Esophagus (tissue), 2 donors: ENCODE data around the gene UFD1. TPM values are rescaled to one million over a fixed set of nuclear protein-coding genes. Genes with fewer than 3 reads are reported as not detected.

Experiments used
- H3K27ac ChIP-seq, 2 donors: one replicate each; pipeline ENCODE4 v1.5.1; 2013; ENCODE audit warnings: low read depth in 2 of 2, mild to moderate bottlenecking in 2 of 2, inconsistent platforms in 1 of 2, low read length in 1 of 2, moderate library complexity in 1 of 2
- H3K27me3 ChIP-seq, 2 donors: one replicate each; pipeline ENCODE4 v1.6.1; 2013; ENCODE audit warnings: low read length in 2 of 2, control low read depth in 1 of 2, mild to moderate bottlenecking in 1 of 2; ENCODE audit not compliant: insufficient read depth in 2 of 2, control insufficient read depth in 1 of 2
- H3K36me3 ChIP-seq, 2 donors: one replicate each; pipeline ENCODE4 v1.6.1; 2013; ENCODE audit warnings: low read length in 1 of 2; ENCODE audit not compliant: control insufficient read depth in 2 of 2, insufficient read depth in 2 of 2
- H3K4me1 ChIP-seq, 2 donors: one replicate each; pipeline ENCODE4 v1.6.1; 2013; ENCODE audit warnings: low read length in 1 of 2; ENCODE audit not compliant: control insufficient read depth in 2 of 2, insufficient read depth in 2 of 2
- H3K4me3 ChIP-seq, 2 donors: one replicate each; pipeline ENCODE4 v1.5.1; 2013; ENCODE audit warnings: low read length in 2 of 2, mild to moderate bottlenecking in 2 of 2, low read depth in 1 of 2, moderate library complexity in 1 of 2
- H3K9me3 ChIP-seq, 2 donors: one replicate each; pipeline ENCODE4 v1.6.1; 2013; ENCODE audit warnings: mild to moderate bottlenecking in 2 of 2, low read depth in 1 of 2, low read length in 1 of 2, moderate library complexity in 1 of 2; ENCODE audit not compliant: control insufficient read depth in 2 of 2, insufficient read depth in 1 of 2
- WGBS, 2 donors: extraction: QIAGEN DNeasy Blood & Tissue Kit; methylation state at CpG; one replicate each; pipeline ENCODE4 v1.1.7; 2013; 5-methylcytosine and 5-hydroxymethylcytosine counted together
- polyA plus RNA-seq, 2 donors: library from polyadenylated mRNA; stranded (reverse); fragments of 200-250 nt; gene quantifications; one replicate each; pipeline ENCODE4 v1.2.3, GENCODE V29; 2013
- donor health status: healthy with polysubstance abuse.
- donor health status: Bipolar disorder and iron deficiency.

Gene UFD1, protein sequence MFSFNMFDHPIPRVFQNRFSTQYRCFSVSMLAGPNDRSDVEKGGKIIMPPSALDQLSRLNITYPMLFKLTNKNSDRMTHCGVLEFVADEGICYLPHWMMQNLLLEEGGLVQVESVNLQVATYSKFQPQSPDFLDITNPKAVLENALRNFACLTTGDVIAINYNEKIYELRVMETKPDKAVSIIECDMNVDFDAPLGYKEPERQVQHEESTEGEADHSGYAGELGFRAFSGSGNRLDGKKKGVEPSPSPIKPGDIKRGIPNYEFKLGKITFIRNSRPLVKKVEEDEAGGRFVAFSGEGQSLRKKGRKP
- polyA plus RNA-seq, result 10 to 100 TPM; 59.7 to 78.3 TPM

DNA sequence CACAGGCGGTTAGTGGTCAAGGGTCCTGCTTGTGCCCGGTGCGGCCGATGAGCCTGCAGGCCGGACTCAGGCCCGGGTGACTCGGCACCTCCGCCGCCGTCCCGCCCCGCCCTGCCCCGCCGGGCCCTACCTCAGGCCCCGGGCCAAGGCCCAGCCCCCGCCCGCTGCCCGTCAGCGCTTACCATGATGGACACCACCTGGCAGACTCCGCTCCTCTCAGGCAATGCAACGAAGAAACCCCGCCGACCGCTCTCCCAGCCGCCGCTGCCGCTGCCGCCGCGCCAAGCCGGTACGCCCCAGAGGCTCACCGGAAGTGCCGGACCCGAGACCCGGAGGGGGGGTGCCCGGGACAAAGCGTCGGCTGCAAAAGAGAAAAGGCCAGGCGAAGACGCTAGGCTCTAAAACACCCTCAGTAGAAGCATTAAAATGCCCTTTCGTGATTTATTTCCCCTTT lies at the start of gene UFD1:
UFD1 (minus strand) TSS at position 293 of the 454 bp plus-strand sequence; CDS start at position 185, 108 bp downstream.
- H3K4me3 ChIP-seq, result peak within 1 kb of the TSS; percentile 81
- peaks cover 5 to 6% of the 10 kb centered on the region in 2 donors for H3K36me3 ChIP-seq
- H3K27me3 ChIP-seq, result no peaks in the 10 kb centered on the region
- H3K27ac ChIP-seq, result peak within 1 kb of the TSS; percentile 93 to 94
- no peaks in the 10 kb centered on the region for H3K9me3 ChIP-seq
- peaks cover 0 to 4% of the 10 kb centered on the region in 2 donors for H3K4me1 ChIP-seq
- WGBS, 2 donors, result 0 to 1% methylated on average over 35 to 42 of the region's 42 CpGs

DNA sequence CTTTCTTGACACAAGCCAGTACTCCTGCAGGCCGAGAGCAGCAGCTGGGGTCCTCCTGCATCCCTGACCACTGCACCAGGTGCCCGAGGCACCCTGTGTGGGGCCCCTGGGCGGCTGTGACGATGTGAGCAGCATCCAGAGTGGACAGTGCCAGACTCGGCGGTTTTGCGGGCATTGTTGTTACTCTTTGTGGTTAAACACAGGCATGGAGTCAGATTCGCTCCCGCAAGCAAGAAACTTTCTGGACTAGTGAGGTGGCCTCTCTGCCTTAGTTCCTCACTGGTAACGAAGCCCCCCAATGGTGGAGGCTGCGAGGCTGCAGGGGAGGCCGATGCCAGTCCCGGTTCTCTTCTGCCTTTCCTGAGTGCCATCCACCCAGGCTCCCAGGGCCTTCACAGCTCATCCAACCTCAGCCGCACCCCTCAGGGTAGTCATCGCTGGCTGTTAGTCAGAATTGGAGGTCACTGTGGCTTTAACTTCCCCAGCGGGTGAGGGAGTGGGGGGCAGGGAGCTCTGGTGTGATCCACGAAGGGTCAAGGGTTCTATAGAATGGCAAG lies 48.9 kb upstream of the UFD1 start:
- Histone ChIP-seq H3K4me1 (peaks cover 6 to 13% of the 10 kb centered on the region in 2 donors), H3K36me3 (no peaks in the 10 kb centered on the region), H3K27me3 (peaks cover 0 to 13% of the 10 kb centered on the region in 2 donors), H3K27ac (no peak overlapping the region), H3K9me3 (no peaks in the 10 kb centered on the region), H3K4me3 (no peak overlapping the region)
- WGBS, 2 donors, result 77 to 82% methylated on average over 17 of the region's 17 CpGs

DNA sequence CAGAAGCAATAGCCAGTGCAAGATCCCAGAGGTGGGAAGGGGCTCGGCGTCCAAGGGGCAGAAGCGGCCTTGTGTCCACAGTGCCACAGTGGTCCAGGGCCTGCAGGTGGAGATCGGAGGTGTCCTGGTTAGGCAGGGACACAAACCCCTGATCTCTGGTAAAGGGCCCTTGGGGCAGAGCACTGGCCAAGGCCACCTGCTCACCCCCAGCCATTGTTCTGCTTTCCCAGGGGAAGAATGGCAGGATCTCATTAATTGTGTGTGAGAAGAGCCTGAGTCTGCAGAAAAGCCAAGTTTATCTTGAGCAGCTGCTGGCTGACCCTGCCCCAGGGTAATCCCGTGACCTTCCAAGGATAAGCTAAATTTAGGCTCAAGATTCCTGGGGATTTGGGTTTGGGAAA lies 48.3 kb upstream of the UFD1 start:
- Histone ChIP-seq H3K27ac (no peak overlapping the region), H3K27me3 (peaks cover 0 to 15% of the 10 kb centered on the region in 2 donors), H3K4me1 (peaks cover 6 to 15% of the 10 kb centered on the region in 2 donors), H3K4me3 (no peak overlapping the region), H3K36me3 (no peaks in the 10 kb centered on the region), H3K9me3 (no peaks in the 10 kb centered on the region)
- WGBS, 2 donors, result 85% methylated on average over 5 of the region's 5 CpGs

DNA sequence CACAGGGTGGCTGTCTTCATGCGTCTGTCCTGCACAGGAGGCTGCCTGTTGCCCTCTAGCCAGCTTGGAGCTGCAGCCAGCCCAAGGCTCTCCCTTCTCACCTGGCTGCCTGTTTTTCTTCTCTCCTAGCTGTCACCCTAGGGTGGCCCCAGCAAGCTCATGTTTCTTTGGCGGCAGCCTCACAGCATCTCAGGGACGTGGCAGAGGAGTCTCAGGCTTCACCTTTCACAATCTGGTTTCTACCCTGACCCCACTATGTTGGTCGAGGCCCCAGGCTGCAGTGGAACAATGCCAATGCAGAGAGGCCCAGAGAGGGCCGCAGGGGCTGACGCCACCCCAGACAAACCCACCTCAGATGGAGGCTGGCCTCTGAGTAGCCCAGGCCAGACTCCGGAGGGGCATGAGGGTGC lies 47.7 kb upstream of the UFD1 start:
- Histone ChIP-seq H3K9me3 (no peaks in the 10 kb centered on the region), H3K4me1 (peaks cover 6 to 15% of the 10 kb centered on the region in 2 donors), H3K27me3 (peaks cover 0 to 15% of the 10 kb centered on the region in 2 donors), H3K36me3 (no peaks in the 10 kb centered on the region), H3K4me3 (no peak overlapping the region), H3K27ac (no peak overlapping the region)
- 85 to 86% methylated on average over 7 of the region's 7 CpGs for WGBS, 2 donors

DNA sequence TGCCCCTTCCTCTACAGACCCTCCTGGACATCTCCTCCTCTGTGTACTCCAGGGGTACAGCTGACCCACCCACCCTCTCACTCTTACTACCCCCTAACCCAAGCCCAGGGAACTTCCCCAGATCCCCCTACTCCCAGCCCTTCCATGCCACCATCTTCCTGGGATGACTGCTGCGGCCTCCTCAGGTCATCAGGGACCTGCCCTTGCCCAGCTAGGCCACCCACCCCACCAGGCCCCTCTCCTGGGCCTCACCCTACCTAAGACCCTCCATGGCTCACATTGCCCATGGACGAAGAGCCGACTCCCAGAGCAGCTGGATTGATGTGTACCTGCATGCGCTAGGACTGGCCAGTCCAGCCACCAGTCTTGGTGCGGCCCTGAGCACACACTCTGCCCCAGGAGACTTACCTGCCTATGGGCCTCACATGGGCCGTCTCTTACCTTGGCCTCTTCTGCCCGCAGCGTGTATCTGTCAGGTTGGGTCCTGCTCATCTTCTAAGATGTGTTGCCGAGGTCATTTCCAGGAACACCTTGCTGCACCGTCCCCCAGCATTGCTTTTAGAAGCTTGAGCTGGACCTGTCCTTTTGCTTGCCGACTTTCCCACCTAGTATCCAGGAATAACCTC lies 47.2 kb upstream of the UFD1 start:
- 95 to 96% methylated on average over 11 of the region's 11 CpGs for WGBS, 2 donors
- H3K27me3 ChIP-seq, result peaks cover 0 to 15% of the 10 kb centered on the region in 2 donors
- no peak overlapping the region for H3K27ac ChIP-seq

DNA sequence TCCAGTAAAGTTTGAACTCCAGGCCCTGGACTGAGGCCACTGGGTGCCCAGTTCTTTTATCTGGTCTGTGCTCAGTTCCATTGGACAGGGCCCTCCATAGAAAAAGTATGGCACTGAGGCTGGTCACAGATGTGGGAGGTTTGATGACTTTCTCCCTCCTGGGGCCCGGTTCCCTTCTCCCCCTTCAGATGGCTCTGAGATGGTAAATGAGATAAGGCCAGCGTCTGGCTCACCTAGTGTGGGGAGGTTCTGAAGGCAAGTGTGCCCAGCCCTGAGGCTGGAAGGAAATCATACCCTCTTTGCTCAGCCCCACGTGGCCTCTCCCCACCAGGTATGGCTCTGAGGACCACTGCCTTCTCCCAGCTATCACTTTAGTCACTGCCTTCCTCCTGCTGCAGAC lies 46.7 kb upstream of the UFD1 start:
- H3K9me3 ChIP-seq, result no peaks in the 10 kb centered on the region
- H3K27me3 ChIP-seq, result peaks cover 0 to 15% of the 10 kb centered on the region in 2 donors
- 58 to 73% methylated on average over 3 of the region's 3 CpGs for WGBS, 2 donors
- no peaks in the 10 kb centered on the region for H3K36me3 ChIP-seq
- peaks cover 6 to 15% of the 10 kb centered on the region in 2 donors for H3K4me1 ChIP-seq
- no peak overlapping the region for H3K27ac ChIP-seq
- no peak overlapping the region for H3K4me3 ChIP-seq

More for the DNA sequence above, 47.2 kb upstream of the UFD1 start:
- Histone ChIP-seq H3K36me3 (no peaks in the 10 kb centered on the region), H3K4me3 (no peak overlapping the region), H3K4me1 (peaks cover 6 to 15% of the 10 kb centered on the region in 2 donors), H3K9me3 (no peaks in the 10 kb centered on the region)

DNA sequence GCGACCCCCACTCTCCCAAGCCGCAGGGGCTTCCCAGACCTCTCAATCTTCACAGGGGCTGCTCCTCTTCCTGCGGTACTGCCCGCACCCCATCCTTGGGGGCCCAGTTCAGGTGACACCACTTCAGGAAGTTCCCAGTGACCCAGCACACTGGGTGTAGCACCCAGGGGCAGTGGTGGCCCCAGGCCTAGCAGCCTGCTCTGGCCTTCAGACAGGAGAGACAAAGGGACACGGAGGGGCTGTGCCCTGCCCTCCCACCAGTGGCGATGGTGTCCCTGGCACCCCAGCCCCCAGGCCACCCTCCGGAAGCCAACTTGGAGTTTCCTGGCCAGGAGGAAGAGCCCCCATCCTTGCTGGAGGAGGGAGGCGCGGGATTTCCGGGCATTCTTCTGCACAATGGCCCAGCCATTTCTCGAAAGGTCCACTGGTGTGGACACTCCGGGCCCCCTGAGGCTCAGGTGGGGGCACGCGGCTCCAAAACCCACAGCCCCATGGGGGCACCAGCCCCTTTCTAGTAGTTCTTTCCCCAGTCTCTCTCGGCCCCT lies 46.2 kb upstream of the UFD1 start:
- Histone ChIP-seq H3K27ac (peak overlapping the region; percentile 19 to 52), H3K27me3 (peaks cover 0 to 15% of the 10 kb centered on the region in 2 donors), H3K9me3 (no peaks in the 10 kb centered on the region), H3K36me3 (no peaks in the 10 kb centered on the region), H3K4me3 (no peak overlapping the region), H3K4me1 (peaks cover 6 to 15% of the 10 kb centered on the region in 2 donors)
- WGBS, 2 donors, result 73 to 74% methylated on average over 15 of the region's 15 CpGs

DNA sequence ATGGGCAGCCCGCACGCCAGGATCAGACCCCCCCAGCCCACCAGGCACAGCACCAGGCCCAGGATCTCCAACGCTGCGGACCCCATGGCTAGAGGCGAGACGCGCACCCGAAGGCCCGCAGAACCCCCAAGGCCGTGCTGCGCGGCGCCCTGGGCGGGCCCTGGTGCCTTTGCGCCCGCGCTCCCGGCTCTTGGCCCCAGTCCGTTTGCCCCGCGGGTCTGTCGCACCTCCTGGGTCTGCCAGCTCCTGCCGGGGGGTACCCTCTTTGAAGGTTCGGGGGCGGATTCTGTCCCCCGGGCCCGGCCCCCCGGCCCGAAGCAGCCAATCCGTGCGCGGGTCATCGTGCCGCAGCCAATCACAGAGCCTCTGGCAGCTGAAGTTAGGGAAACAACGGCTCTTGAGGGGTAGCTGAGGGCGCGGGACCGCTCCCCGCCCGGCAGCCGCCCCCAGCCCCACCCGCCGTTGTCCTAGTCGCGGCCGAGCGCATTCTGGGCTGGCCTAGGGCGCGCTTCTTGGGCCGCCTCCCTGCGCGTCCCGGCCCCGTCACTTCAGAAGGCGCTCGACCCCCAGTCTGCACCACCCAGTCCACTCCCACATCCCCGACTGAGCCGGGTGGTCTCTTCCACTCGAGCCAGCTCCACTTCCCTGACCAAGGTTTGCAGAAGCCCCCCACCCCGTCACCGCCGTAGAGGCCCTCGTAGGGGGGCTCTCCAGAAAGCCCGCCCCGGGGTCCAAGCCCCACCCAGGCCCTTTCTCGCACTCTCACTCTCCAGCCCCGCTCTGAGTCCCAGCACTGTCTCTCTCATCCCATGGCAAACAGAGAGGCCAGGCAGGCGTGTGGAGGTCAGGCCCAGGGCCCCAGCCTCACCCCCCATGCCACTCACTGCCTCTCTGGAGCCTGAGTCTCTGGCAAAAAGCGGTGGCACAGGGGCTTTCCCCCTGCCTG lies 45.5 kb upstream of the UFD1 start, which contains the start of gene CLDN5:
CLDN5 (minus strand) TSS at position 241 of the 946 bp plus-strand sequence; CDS start at position 86, 155 bp downstream.
- H3K4me3 ChIP-seq, result peak within 1 kb of the TSS; percentile 34 to 52
- no peaks in the 10 kb centered on the region for H3K36me3 ChIP-seq
- H3K27me3 ChIP-seq, result peaks cover 0 to 15% of the 10 kb centered on the region in 2 donors
- peaks cover 6 to 15% of the 10 kb centered on the region in 2 donors for H3K4me1 ChIP-seq
- H3K9me3 ChIP-seq, result no peaks in the 10 kb centered on the region
- H3K27ac ChIP-seq, result peak within 1 kb of the TSS; percentile 29 to 52
- WGBS, 2 donors, result 5 to 7% methylated on average over 56 to 69 of the region's 69 CpGs
